HCT116 (cell line): ENCODE measurements around the gene ATF6B. TPM values are rescaled to one million over a fixed set of nuclear protein-coding genes. Genes with fewer than 3 reads are reported as not detected.
A peak's percentile ranks its signal among the peaks of the same experiment; 100 is the strongest.

Source experiments
- ATAC-seq: fragments of 200-7000 bp; cut with Tn5 transposase; 2 replicates; pipeline ENCODE4 v1.9.1; 2020; ENCODE audit warnings: mild to moderate bottlenecking, moderate library complexity
- BruUV-seq: library from RNA; stranded (reverse); fragments of 400-500 nt; replicated peaks from 2 replicates; lab custom pipeline; 2021; lab: Mats Ljungman, UMichigan
- CTCF ChIA-PET: fragments of 300-600 bp; sonication (Branson Sonifier 250); formaldehyde crosslinking; loops from one replicate; lab custom pipeline; 2021; ENCODE audit warnings: antibody characterized with exemption; lab: Charles Lee
- POLR2A ChIA-PET: fragments of 300-600, 350-600 bp; sonication (Branson Sonifier 250); formaldehyde crosslinking; loops from one replicate; lab custom pipeline; 2021; ENCODE audit warnings: antibody characterized with exemption; lab: Charles Lee
- RAD21 ChIA-PET, 2 experiments: fragments of 300-600 bp; sonication (Branson Sonifier 250); formaldehyde crosslinking; loops; one replicate each; lab custom pipeline; 2023; ENCODE audit warnings: low total read pairs in 2 of 2; ENCODE audit not compliant: uncharacterized antibody in 2 of 2, unreplicated experiment in 2 of 2, low non-redundant PET in 1 of 2; lab: Charles Lee
- DNase-seq: peaks from one replicate; pipeline ENCODE4 v3.0.0-alpha.2; 2010; ENCODE audit warnings: low read depth, low spot score
- H2AFZ ChIP-seq: fragments of 200-600 bp; shearing (Covaris generic), sonication (generic); 2 replicates; pipeline ENCODE4 v1.6.1; 2017; ENCODE audit warnings: low read depth, mixed run types, mixed read lengths, antibody characterized with exemption, low read length; ENCODE audit not compliant: poor library complexity, severe bottlenecking
- H3K27ac ChIP-seq: 2 replicates; pipeline ENCODE4 v1.5.1; 2012; ENCODE audit warnings: low read depth, low read length
- H3K27me3 ChIP-seq: fragments of 200-600 bp; sonication (generic); 2 replicates; pipeline ENCODE4 v1.6.1; 2016; ENCODE audit warnings: mixed run types, low read length, mixed read lengths; ENCODE audit not compliant: insufficient read depth
- H3K36me3 ChIP-seq, 2 experiments: fragments of 200-500 bp in 1 of 2; fragments of 200-600 bp in 1 of 2; sonication (Bioruptor generic) in 1 of 2; sonication (generic) in 1 of 2; 2 replicates each; pipeline versions ENCODE4 v1.5.1 to v1.6.1; 2014 to 2016; ENCODE audit warnings: low read length in 2 of 2, inconsistent platforms in 1 of 2, mixed read lengths in 1 of 2, mixed run types in 1 of 2; ENCODE audit not compliant: insufficient read depth in 2 of 2, control insufficient read depth in 1 of 2
- H3K4me1 ChIP-seq, 2 experiments: fragments of 200-600 bp in 1 of 2; sonication (generic) in 1 of 2; 2 replicates each; pipeline versions ENCODE4 v1.5.1 to v1.6.1; 2012 to 2017; ENCODE audit warnings: low read length in 2 of 2, inconsistent platforms in 1 of 2, mild to moderate bottlenecking in 1 of 2, mixed read lengths in 1 of 2, mixed run types in 1 of 2, moderate library complexity in 1 of 2; ENCODE audit not compliant: insufficient read depth in 2 of 2, control insufficient read depth in 1 of 2
- H3K4me2 ChIP-seq: fragments of 200-600 bp; sonication (generic); 2 replicates; pipeline ENCODE4 v1.6.1; 2017; ENCODE audit warnings: mixed run types, low read length, mixed read lengths
- H3K4me3 ChIP-seq, 2 experiments: fragments of 200-600 bp in 1 of 2; sonication (generic) in 1 of 2; replicated peaks in 1 of 2; 2 replicates each; pipeline ENCODE4 v1.5.1; 2011 to 2016; ENCODE audit warnings: low read length in 2 of 2, control low read depth in 1 of 2, low read depth in 1 of 2, mild to moderate bottlenecking in 1 of 2, mixed read lengths in 1 of 2, mixed run types in 1 of 2
- H3K79me2 ChIP-seq: fragments of 200-600 bp; sonication (generic); 2 replicates; pipeline ENCODE4 v1.6.1; 2017; ENCODE audit warnings: mild to moderate bottlenecking, mixed run types, low read length, moderate library complexity, mixed read lengths; ENCODE audit not compliant: insufficient read depth
- H3K9ac ChIP-seq: fragments of 200-600 bp; sonication (generic); 2 replicates; pipeline ENCODE4 v1.6.1; 2016; ENCODE audit warnings: low read length, mixed read lengths
- H3K9me2 ChIP-seq: fragments of 200-600 bp; sonication (generic), shearing (Covaris generic); 2 replicates; pipeline ENCODE4 v1.6.1; 2017; ENCODE audit warnings: mixed run types, mild to moderate bottlenecking, moderate library complexity; ENCODE audit not compliant: insufficient read depth
- H3K9me3 ChIP-seq, 2 experiments: fragments of 200-500 bp in 1 of 2; fragments of 200-600 bp in 1 of 2; sonication (Bioruptor generic) in 1 of 2; sonication (generic) in 1 of 2; 2 replicates each; pipeline ENCODE4 v1.6.1; 2014 to 2017; ENCODE audit warnings: low read length in 2 of 2, mixed read lengths in 2 of 2, inconsistent platforms in 1 of 2, low read depth in 1 of 2, mild to moderate bottlenecking in 1 of 2, mixed run types in 1 of 2, moderate library complexity in 1 of 2; ENCODE audit not compliant: control insufficient read depth in 1 of 2, insufficient read depth in 1 of 2
- H4K20me1 ChIP-seq: fragments of 200-600 bp; sonication (generic), shearing (Covaris generic); 2 replicates; pipeline ENCODE4 v1.6.1; 2017; ENCODE audit warnings: mixed run types, mild to moderate bottlenecking, moderate library complexity; ENCODE audit not compliant: insufficient read depth
- ATF3 ChIP-seq: IDR thresholded peaks from 2 replicates; pipeline ENCODE4 v1.6.1; 2012
- CBX3 ChIP-seq: IDR thresholded peaks from 2 replicates; pipeline ENCODE4 v1.6.1; 2012; ENCODE audit warnings: low read depth
- ELF1 ChIP-seq: IDR thresholded peaks from 2 replicates; pipeline ENCODE4 v1.6.1; 2012; ENCODE audit warnings: low read depth, borderline replicate concordance
- EZH2phosphoT487 ChIP-seq: fragments of 200-600 bp; IDR thresholded peaks from 2 replicates; pipeline ENCODE4 v1.6.1; 2018; ENCODE audit warnings: antibody characterized with exemption, borderline replicate concordance
- FOSL1 ChIP-seq: IDR thresholded peaks from 2 replicates; pipeline ENCODE4 v1.6.1; 2012; ENCODE audit warnings: low read depth
- POLR2A ChIP-seq: IDR thresholded peaks from 2 replicates; pipeline ENCODE4 v1.7.0; 2011; ENCODE audit warnings: borderline replicate concordance; ENCODE audit not compliant: insufficient read depth, insufficient read length; ENCODE audit errors: extremely low read depth
- REST ChIP-seq: IDR thresholded peaks from 2 replicates; pipeline ENCODE4 v1.6.1; 2012; ENCODE audit warnings: low read depth
- YY1 ChIP-seq: IDR thresholded peaks from 2 replicates; pipeline ENCODE4 v1.6.1; 2011; ENCODE audit warnings: low read length, low read depth, moderate library complexity, mild to moderate bottlenecking; ENCODE audit not compliant: insufficient replicate concordance; ENCODE audit errors: extremely low read depth
- ZFX ChIP-seq: fragments of 450-650 bp; IDR thresholded peaks from 2 replicates; pipeline ENCODE4 v1.6.1; 2017
- ZNF274 ChIP-seq: fragments of 200-500 bp; sonication (Bioruptor generic); IDR thresholded peaks from 2 replicates; pipeline ENCODE4 v1.6.1; 2014; ENCODE audit warnings: mild to moderate bottlenecking, low read depth, low read length, inconsistent platforms
- intact Hi-C: fragments of 100-400 bp; cut with micrococcal nuclease; formaldehyde crosslinking; loops from 2 replicates; pipeline ENCODE4 v1.10.0; 2022
- total RNA-seq: library from RNA; stranded (reverse); gene quantifications from one replicate; pipeline ENCODE4 v1.2.1, GENCODE V29; 2021; ENCODE audit not compliant: unreplicated experiment
- TF ChIP-seq, protein P1 (sequence below), 3 experiments: fragments of 200-600 bp in 1 of 3; sonication (generic) in 1 of 3; IDR thresholded peaks in 2 of 3; conservative IDR thresholded peaks in 1 of 3; 2 replicates each; pipeline ENCODE4 v1.5.1; 2012 to 2017; ENCODE audit warnings: low read depth in 2 of 3, low read length in 2 of 3, antibody characterized with exemption in 1 of 3, borderline replicate concordance in 1 of 3, control low read depth in 1 of 3, mild to moderate bottlenecking in 1 of 3, mixed read lengths in 1 of 3, mixed run types in 1 of 3, moderate library complexity in 1 of 3; ENCODE audit not compliant: insufficient read depth in 1 of 3

ATF6B gene
- total RNA-seq, 1 experiment from 2014 or later: 63.9 TPM

- peaks cover 5 to 38% of the 10 kb centered on the region in 2 experiments; a peak in 3 of 4 replicates for H3K4me1 ChIP-seq
- TF ChIP-seq ZNF274: no peak
- no peak for TF ChIP-seq EZH2phosphoT487
- TF ChIP-seq POLR2A: no peak
- TF ChIP-seq FOSL1: no peak
- TF ChIP-seq ZFX: no peak
- TF ChIP-seq YY1: no peak
- no peak for TF ChIP-seq ELF1
- TF ChIP-seq, protein P1, sequence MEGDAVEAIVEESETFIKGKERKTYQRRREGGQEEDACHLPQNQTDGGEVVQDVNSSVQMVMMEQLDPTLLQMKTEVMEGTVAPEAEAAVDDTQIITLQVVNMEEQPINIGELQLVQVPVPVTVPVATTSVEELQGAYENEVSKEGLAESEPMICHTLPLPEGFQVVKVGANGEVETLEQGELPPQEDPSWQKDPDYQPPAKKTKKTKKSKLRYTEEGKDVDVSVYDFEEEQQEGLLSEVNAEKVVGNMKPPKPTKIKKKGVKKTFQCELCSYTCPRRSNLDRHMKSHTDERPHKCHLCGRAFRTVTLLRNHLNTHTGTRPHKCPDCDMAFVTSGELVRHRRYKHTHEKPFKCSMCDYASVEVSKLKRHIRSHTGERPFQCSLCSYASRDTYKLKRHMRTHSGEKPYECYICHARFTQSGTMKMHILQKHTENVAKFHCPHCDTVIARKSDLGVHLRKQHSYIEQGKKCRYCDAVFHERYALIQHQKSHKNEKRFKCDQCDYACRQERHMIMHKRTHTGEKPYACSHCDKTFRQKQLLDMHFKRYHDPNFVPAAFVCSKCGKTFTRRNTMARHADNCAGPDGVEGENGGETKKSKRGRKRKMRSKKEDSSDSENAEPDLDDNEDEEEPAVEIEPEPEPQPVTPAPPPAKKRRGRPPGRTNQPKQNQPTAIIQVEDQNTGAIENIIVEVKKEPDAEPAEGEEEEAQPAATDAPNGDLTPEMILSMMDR (IDR thresholded peaks at IDR 0.05 in 2 of 3, conservative IDR thresholded peaks at IDR 0.05 in 1 of 3; ENCODE audit: borderline replicate concordance in 1 of 3, insufficient read depth in 1 of 3, low read depth in 2 of 3, low read length in 2 of 3): no peak
- TF ChIP-seq ATF3: no peak
- no peak for TF ChIP-seq REST
- no peak for TF ChIP-seq CBX3
- no peaks in the 10 kb centered on the region for H3K9me3 ChIP-seq
- no peaks in the 10 kb centered on the region for H3K27me3 ChIP-seq
- ChIA-PET CTCF (interaction anchor here (0.8 kb wide), 1 partner anchor 12 kb away, joined by 4 read pairs; no protein-coding TSS in a partner anchor), RAD21 (no interaction called here), POLR2A (no interaction called here)
- intact Hi-C loops: no loop called here
- H2AFZ ChIP-seq: no peak overlapping the region
- ATAC-seq (0 out of 2 replicates have a peak, but pooled peaks have one; percentile 28), DNase-seq (no peak)
- no peaks in the 10 kb centered on the region for H3K36me3 ChIP-seq
- no peak overlapping the region for H3K4me3 ChIP-seq
- no peak overlapping the region; the same call in 1 of the 2 replicates for H3K4me2 ChIP-seq
- no peaks in the 10 kb centered on the region for H3K79me2 ChIP-seq
- H3K9me2 ChIP-seq: no peaks in the 10 kb centered on the region
- H3K9ac ChIP-seq: no peak overlapping the region
- H4K20me1 ChIP-seq: no peaks in the 10 kb centered on the region
- BruUV-seq: no TSS peak
- H3K27ac ChIP-seq: no peak overlapping the region
Measured at GRCh38 chr6:32075781-32076180, 52.3 kb downstream of the ATF6B start.
